ENCODE results near the gene SEC23A.
"Not testable (repeated sequence)": the region's sequence is repeated elsewhere in the genome, so short reads cannot be mapped to it uniquely, and the experiment has no call there.

DNA sequence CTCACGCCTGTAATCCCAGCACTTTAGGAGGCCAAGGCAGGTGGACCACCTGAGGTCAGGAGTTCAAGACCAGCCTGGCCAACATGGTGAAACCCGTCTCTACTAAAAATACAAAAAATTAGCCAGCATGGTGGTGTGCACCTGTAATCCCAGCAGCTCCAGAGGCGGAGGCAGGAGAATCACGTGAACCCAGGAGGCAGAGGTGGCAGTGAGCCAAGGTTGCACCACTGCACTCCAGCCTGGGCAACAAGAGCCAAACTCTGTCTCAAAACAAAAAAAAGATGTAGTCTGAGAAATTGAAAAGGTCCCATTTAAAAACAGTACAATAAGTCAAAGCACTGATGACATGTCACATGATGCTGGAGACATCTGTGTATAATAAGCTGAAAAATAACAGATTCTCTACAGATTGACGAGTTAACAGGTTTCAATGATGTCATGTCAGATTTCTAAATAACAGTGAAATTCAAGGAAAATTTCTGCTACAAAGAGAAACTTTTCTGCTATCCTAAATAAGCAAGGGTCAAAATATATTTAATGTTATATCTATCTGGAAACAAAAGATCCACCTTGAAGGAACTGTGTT lies 50.1 kb downstream of the SEC23A start:
- not testable (repeated sequence) for TF ChIP-seq CTCF (IDR thresholded peaks at IDR 0.05; ENCODE audit: low read depth, low read length); EZH2phosphoT487 (IDR thresholded peaks at IDR 0.05; ENCODE audit: low read depth)
